ENCODE measurements around the gene ABCC6.

ABCC6 gene

GRCh38 chr16:16120044-16120381 is 103.3 kb downstream of the ABCC6 start:
- peaks cover 26% of the 10 kb centered on the region for H3K36me3 ChIP-seq (ENCODE audit: low read length)
- no peaks in the 10 kb centered on the region for H3K9me2 ChIP-seq (replicated peaks; ENCODE audit: insufficient read depth, low read length)
- H3K9ac ChIP-seq (ENCODE audit: low read length): no peak overlapping the region
- H3K9me3 ChIP-seq (ENCODE audit: insufficient read depth, low read length): no peaks in the 10 kb centered on the region
- H3K27ac ChIP-seq (ENCODE audit: low read depth, low read length): no peak overlapping the region
- H4K20me1 ChIP-seq (ENCODE audit: low read depth, low read length): no peaks in the 10 kb centered on the region
- H3K79me2 ChIP-seq (ENCODE audit: insufficient read depth, low read length): no peaks in the 10 kb centered on the region
- no peak for TF ChIP-seq EZH2phosphoT487 (conservative IDR thresholded peaks at IDR 0.05; ENCODE audit: low read length)
- TF ChIP-seq CTCF (IDR thresholded peaks at IDR 0.05; ENCODE audit: insufficient read depth, low read length, poor library complexity, severe bottlenecking): no peak
- no peak overlapping the region for H3K4me2 ChIP-seq (ENCODE audit: low read depth, low read length, poor library complexity, severe bottlenecking)
- no peak overlapping the region for H3K4me3 ChIP-seq (ENCODE audit: insufficient read depth, low read length, poor library complexity, severe bottlenecking)
- H3F3A ChIP-seq (ENCODE audit: insufficient read depth): no peaks in the 10 kb centered on the region
- H2AFZ ChIP-seq (ENCODE audit: low read depth, low read length, severe bottlenecking): no peak overlapping the region
- no peaks in the 10 kb centered on the region for H3K27me3 ChIP-seq (ENCODE audit: low read length)

- no peak overlapping the region for H3K4me2 ChIP-seq (ENCODE audit: low read depth, low read length, poor library complexity, severe bottlenecking)
- H3F3A ChIP-seq (ENCODE audit: insufficient read depth): no peaks in the 10 kb centered on the region
- H4K20me1 ChIP-seq (ENCODE audit: low read depth, low read length): no peaks in the 10 kb centered on the region
- H3K27me3 ChIP-seq (ENCODE audit: low read length): no peaks in the 10 kb centered on the region
- H3K9ac ChIP-seq (ENCODE audit: low read length): no peak overlapping the region
- no peak overlapping the region for H3K27ac ChIP-seq (ENCODE audit: low read depth, low read length)
- no peaks in the 10 kb centered on the region for H3K9me3 ChIP-seq (ENCODE audit: insufficient read depth, low read length)
- no peaks in the 10 kb centered on the region for H3K79me2 ChIP-seq (ENCODE audit: insufficient read depth, low read length)
- TF ChIP-seq CTCF (IDR thresholded peaks at IDR 0.05; ENCODE audit: insufficient read depth, low read length, poor library complexity, severe bottlenecking) (no peak), EZH2phosphoT487 (conservative IDR thresholded peaks at IDR 0.05; ENCODE audit: low read length) (no peak)
- no peak overlapping the region for H3K4me3 ChIP-seq (ENCODE audit: insufficient read depth, low read length, poor library complexity, severe bottlenecking)
- H3K36me3 ChIP-seq (ENCODE audit: low read length): peaks cover 18% of the 10 kb centered on the region; the same call in 1 of the 2 replicates
- H2AFZ ChIP-seq (ENCODE audit: low read depth, low read length, severe bottlenecking): no peak overlapping the region
- no peaks in the 10 kb centered on the region for H3K9me2 ChIP-seq (replicated peaks; ENCODE audit: insufficient read depth, low read length)
Observed at GRCh38 chr16:16118337-16118736, 105.0 kb downstream of the ABCC6 start.

GRCh38 chr16:16116841-16117240 is 106.5 kb downstream of the ABCC6 start:
- Histone ChIP-seq H3K36me3 (ENCODE audit: low read length) (peaks cover 22% of the 10 kb centered on the region; the same call in 1 of the 2 replicates), H2AFZ (ENCODE audit: low read depth, low read length, severe bottlenecking) (no peak overlapping the region)
- TF ChIP-seq CTCF (IDR thresholded peaks at IDR 0.05; ENCODE audit: insufficient read depth, low read length, poor library complexity, severe bottlenecking) (no peak), EZH2phosphoT487 (conservative IDR thresholded peaks at IDR 0.05; ENCODE audit: low read length) (no peak)

More at GRCh38 chr16:16116841-16117240, 106.5 kb downstream of the ABCC6 start:
- no peaks in the 10 kb centered on the region for H3F3A ChIP-seq (ENCODE audit: insufficient read depth)
- no peak overlapping the region for H3K4me3 ChIP-seq (ENCODE audit: insufficient read depth, low read length, poor library complexity, severe bottlenecking)
- no peak overlapping the region for H3K9ac ChIP-seq (ENCODE audit: low read length)
- H3K79me2 ChIP-seq (ENCODE audit: insufficient read depth, low read length): no peaks in the 10 kb centered on the region
- no peaks in the 10 kb centered on the region for H3K9me2 ChIP-seq (replicated peaks; ENCODE audit: insufficient read depth, low read length)
- no peak overlapping the region for H3K4me2 ChIP-seq (ENCODE audit: low read depth, low read length, poor library complexity, severe bottlenecking)
- no peaks in the 10 kb centered on the region for H3K9me3 ChIP-seq (ENCODE audit: insufficient read depth, low read length)
- no peak overlapping the region for H3K27ac ChIP-seq (ENCODE audit: low read depth, low read length)
- no peaks in the 10 kb centered on the region for H4K20me1 ChIP-seq (ENCODE audit: low read depth, low read length)
- no peaks in the 10 kb centered on the region for H3K27me3 ChIP-seq (ENCODE audit: low read length)
